GM12864 (cell line): ENCODE results near the gene STAG1.
"Not testable (repeated sequence)": the region's sequence is repeated elsewhere in the genome, so short reads cannot be mapped to it uniquely, and the experiment has no call there.

Source experiments
- DNase-seq: peaks from one replicate; pipeline ENCODE4 v3.0.0-alpha.2; 2011; ENCODE audit warnings: low read depth
- H3K4me3 ChIP-seq: 2 replicates; pipeline ENCODE4 v1.5.1; 2011; ENCODE audit warnings: mild to moderate bottlenecking, low read depth, low read length, control low read depth
- TF ChIP-seq, protein P1 (sequence below): IDR thresholded peaks from 2 replicates; pipeline ENCODE4 v1.5.1; 2011; ENCODE audit warnings: low read depth, mild to moderate bottlenecking, moderate library complexity, low read length, control low read depth, inconsistent platforms; ENCODE audit errors: missing control alignments

STAG1 gene

DNA sequence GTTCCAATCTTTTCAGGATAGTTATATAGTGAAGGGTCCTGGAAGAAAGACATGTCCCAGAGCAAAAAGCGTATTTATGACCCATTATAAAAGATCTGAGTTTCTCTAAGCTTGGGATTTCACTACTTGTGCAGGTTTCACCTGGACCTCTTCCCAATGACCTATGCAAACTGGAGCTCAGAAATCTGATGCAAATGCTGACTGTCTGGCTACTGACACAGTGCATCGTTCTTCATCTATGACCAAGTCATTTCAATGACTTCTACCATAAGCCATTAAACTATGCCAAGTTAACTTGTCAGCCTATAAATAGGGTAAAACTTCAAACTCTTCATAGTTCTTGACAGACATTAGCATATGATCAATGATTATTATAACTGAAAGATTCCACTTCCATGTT, 11.1 kb downstream of the STAG1 start:
- TF ChIP-seq, protein P1, sequence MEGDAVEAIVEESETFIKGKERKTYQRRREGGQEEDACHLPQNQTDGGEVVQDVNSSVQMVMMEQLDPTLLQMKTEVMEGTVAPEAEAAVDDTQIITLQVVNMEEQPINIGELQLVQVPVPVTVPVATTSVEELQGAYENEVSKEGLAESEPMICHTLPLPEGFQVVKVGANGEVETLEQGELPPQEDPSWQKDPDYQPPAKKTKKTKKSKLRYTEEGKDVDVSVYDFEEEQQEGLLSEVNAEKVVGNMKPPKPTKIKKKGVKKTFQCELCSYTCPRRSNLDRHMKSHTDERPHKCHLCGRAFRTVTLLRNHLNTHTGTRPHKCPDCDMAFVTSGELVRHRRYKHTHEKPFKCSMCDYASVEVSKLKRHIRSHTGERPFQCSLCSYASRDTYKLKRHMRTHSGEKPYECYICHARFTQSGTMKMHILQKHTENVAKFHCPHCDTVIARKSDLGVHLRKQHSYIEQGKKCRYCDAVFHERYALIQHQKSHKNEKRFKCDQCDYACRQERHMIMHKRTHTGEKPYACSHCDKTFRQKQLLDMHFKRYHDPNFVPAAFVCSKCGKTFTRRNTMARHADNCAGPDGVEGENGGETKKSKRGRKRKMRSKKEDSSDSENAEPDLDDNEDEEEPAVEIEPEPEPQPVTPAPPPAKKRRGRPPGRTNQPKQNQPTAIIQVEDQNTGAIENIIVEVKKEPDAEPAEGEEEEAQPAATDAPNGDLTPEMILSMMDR: no peak
- no peak for DNase-seq
- H3K4me3 ChIP-seq: no peak overlapping the region

DNA sequence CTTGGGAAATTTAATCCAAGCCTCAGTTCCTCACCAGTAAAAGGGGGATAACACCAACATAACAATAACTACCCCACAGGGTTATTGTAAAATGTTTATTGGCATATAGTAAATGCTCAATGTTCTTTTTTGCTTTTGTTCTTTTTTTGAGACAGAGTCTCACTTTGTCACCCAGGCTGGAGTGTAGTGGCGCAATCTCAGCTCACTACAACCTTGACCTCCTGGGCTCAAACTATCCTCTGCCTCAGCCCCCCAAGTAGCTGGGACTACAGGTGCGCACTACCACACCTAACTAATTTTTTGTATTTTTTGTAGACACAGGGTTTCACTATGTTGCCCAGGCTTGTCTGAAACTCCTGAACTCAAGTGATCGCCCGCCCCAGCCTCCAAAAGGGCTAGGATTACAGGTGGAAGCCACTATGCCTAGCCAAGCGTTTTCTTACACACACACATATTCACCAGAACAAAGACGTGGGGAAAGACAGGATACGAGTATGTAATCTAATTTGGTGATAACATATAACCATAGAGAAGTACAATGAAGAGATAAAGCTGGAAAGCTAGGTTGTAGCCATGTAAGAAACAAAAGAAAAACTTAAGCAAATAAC, 11.7 kb downstream of the STAG1 start:
- DNase-seq: no peak
- no peak overlapping the region for H3K4me3 ChIP-seq
- TF ChIP-seq, protein P1: no peak

DNA sequence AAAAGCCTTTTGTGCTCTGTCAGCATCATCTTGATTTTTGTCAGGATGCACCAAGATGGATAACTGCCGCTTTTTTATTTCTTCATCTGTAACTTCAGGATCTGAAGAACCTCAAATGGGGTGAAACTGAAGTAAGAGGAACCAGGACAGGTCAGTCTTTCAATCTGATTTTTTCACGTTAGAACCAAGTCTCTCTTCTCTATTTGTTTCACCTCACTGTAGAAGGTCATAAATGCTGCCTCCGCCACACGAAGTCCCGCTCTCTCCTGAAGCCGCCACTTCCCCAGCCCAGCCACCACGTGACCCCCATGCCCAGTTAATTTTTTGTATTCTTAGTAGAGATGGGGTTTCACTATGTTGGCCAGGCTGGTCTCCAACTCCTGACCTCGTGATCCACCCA, 15.2 kb downstream of the STAG1 start:
- not testable (repeated sequence) for H3K4me3 ChIP-seq, DNase-seq

DNA sequence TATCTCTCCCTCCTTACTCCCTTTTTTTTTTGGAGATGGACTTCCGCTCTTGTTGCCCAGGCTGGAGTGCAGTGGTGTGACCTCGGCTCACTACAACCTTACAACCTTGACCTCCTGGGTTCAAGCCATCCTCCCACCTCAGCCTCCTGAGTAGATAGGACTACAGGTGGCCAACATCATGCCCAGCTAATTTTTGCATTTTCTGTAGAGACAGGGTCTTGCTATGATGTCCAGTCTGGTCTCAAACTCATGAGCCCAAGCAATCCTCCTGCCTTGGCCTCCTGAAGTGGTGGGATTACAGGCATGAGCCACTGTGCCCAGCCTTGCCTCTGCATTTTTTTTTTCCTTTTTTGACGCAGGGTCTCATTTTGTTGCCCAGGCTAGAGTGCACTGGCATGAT, 17.1 kb downstream of the STAG1 start:
- TF ChIP-seq, protein P1: no peak
- H3K4me3 ChIP-seq: no peak overlapping the region
- no peak for DNase-seq

DNA sequence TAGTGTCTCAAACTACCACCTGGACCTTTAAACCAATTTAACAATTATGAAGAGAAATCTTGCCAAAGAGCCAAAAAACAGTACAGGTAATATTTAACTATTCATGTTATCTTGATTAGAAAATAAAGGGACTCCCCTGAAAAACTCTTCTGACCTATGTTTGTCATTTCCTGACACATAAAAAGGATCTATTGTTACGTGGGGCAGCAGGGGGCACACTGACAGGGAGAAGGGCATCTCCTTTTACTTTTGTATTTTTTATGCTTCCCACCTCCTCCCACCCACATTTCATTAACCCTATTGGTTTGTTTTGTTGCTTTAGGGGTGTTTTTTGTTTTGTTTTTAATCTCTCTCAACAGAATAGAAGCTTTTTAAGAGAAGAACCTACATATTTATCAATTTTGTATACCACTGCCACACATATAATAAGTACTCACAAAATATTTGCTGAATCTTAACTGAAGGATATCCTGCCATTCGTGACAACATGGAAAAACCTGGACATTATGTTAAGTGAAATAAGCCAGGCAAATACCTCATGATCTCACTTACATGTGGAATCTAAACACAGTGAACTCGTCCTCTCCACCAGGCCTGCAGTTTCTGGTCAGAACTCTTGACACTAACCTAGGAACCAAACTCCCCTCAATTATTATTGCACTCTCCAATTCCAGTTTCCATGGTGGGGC, 17.7 kb downstream of the STAG1 start:
- H3K4me3 ChIP-seq: no peak overlapping the region
- TF ChIP-seq, protein P1: no peak
- DNase-seq: no peak

DNA sequence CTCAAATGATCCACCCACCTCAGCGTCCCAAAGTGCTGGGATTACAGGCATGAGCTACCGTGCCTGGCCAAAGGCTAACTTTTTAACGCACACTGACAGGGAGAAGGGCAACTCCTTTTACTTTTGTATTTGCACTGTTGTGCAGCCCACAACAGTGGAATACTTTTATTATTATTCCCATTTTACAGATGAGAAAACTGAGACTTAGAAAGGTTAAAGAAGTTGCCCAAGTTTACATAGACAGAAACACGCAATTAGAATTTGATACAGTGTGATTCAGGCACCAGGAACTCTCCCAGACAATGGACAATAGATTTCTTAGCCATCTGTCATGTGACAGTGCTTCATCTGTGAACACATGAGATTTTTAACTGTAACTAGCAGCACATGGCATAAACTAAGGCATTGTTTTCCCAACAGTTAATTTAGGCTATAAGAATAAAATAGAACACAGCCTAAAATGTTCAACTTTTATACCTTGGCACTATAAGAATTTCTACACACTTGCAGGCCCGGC, 18.8 kb downstream of the STAG1 start:
- DNase-seq: no peak
- TF ChIP-seq, protein P1: no peak

DNA sequence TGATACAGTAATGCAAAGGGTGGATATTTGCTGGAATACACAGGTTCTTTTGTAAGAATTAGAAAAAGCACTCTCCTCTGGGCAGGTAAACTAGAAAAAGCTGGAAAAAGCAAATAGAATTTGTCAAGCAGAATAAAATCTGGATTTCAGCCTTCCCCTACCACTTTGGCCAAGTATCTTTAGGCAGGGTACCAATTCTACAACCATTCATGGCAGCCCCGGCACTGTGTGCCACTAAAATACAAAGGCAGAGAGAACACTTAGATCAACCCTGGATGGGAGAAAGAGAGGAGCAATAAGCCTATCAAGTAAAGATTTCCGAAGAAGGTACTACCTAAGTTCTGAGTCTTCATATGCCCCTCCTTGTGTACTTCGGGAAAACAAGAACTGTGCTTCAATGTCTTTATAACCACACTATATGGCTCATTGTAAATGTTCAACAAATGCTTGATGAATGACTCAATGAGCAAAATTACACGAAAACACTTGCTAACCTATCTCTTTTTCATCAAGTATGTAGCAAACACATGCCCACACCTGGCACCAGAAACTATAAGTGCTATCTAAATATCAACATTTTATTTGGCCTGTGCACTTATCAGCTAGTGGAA, 20.8 kb downstream of the STAG1 start:
- no peak overlapping the region for H3K4me3 ChIP-seq
- TF ChIP-seq, protein P1: no peak
- DNase-seq: no peak

More for the DNA sequence above, 18.8 kb downstream of the STAG1 start:
- H3K4me3 ChIP-seq: no peak overlapping the region
